GM21367 (cell line): Measurements from ENCODE around the gene HDAC1.
A peak's percentile ranks its signal among the peaks of the same experiment; 100 is the strongest.
"Not testable (repeated sequence)": the region's sequence is repeated elsewhere in the genome, so short reads cannot be mapped to it uniquely, and the experiment has no call there.

Source experiments
- ATAC-seq: cut with Tn5 transposase; IDR thresholded peaks from one replicate; pipeline ENCODE4 v1.9.1; 2021; ENCODE audit not compliant: unreplicated experiment

Gene HDAC1

GRCh38 chr1:32291708-32292538 lies at the start of gene HDAC1:
TSS of gene HDAC1 (plus strand) at chr1:32292083. CDS start at chr1:32292170, 87 bp downstream.
- ATAC-seq: peak; percentile 91

GRCh38 chr1:32242341-32242851 lies 49.5 kb upstream of the HDAC1 start:
- no peak for ATAC-seq

- no peak for ATAC-seq
Observed at GRCh38 chr1:32246888-32247273, 45.0 kb upstream of the HDAC1 start, which contains the start of gene FAM167B. TSS of gene FAM167B (plus strand) at chr1:32247222. CDS start at chr1:32247422, 200 bp downstream.

GRCh38 chr1:32247452-32247851 lies 44.4 kb upstream of the HDAC1 start:
- no peak for ATAC-seq

GRCh38 chr1:32247983-32248889 lies 43.6 kb upstream of the HDAC1 start:
- ATAC-seq: no peak

- ATAC-seq: peak; percentile 34
Observed at GRCh38 chr1:32249831-32250525, 41.9 kb upstream of the HDAC1 start.

- ATAC-seq: no peak
Observed at GRCh38 chr1:32250893-32251716, 40.8 kb upstream of the HDAC1 start, which contains the start of gene LCK. TSS of gene LCK (plus strand) at chr1:32251265. CDS start at chr1:32274330, 23,065 bp downstream.

- ATAC-seq: no peak
Observed at GRCh38 chr1:32255072-32256071, 36.5 kb upstream of the HDAC1 start.

- ATAC-seq: no peak
Observed at GRCh38 chr1:32256473-32257226, 35.2 kb upstream of the HDAC1 start.

- no peak for ATAC-seq
Observed at GRCh38 chr1:32257227-32257508, 34.7 kb upstream of the HDAC1 start.

GRCh38 chr1:32263236-32263593 lies 28.7 kb upstream of the HDAC1 start:
- not testable (repeated sequence) for ATAC-seq

- ATAC-seq: no peak
Observed at GRCh38 chr1:32263744-32264143, 28.1 kb upstream of the HDAC1 start.

- no peak for ATAC-seq
Observed at GRCh38 chr1:32265846-32266245, 26.0 kb upstream of the HDAC1 start.

- no peak for ATAC-seq
Observed at GRCh38 chr1:32266921-32267591, 24.8 kb upstream of the HDAC1 start.

GRCh38 chr1:32269744-32270143 lies 22.1 kb upstream of the HDAC1 start:
- no peak for ATAC-seq

GRCh38 chr1:32272557-32273390 lies 19.1 kb upstream of the HDAC1 start:
- no peak for ATAC-seq
